Cardiac muscle cell (in vitro differentiated cells and primary cell): ENCODE measurements around the gene RILPL1. TPM values are rescaled to one million over a fixed set of nuclear protein-coding genes. Genes with fewer than 3 reads are reported as not detected.
A peak's percentile ranks its signal among the peaks of the same experiment; 100 is the strongest.
"Not testable (repeated sequence)": the region's sequence is repeated elsewhere in the genome, so short reads cannot be mapped to it uniquely, and the experiment has no call there.

Experiments
- DNase-seq, 2 donors: peaks; one replicate each; pipeline versions ENCODE4 v3.0.0 to v3.0.0-alpha.2; 2010 to 2017; ENCODE audit warnings: low read depth in 1 of 2, low spot score in 1 of 2
- H3K27ac ChIP-seq: fragments of 200-600 bp; sonication (generic); 2 replicates; pipeline ENCODE4 v1.5.1; 2016
- H3K27me3 ChIP-seq: fragments of 200-600 bp; sonication (generic); 2 replicates; pipeline ENCODE4 v1.6.0; 2016; ENCODE audit warnings: control low read depth
- H3K36me3 ChIP-seq: fragments of 200-600 bp; sonication (generic); 2 replicates; pipeline ENCODE4 v1.5.1; 2016; ENCODE audit warnings: control low read depth
- H3K4me1 ChIP-seq: fragments of 200-600 bp; sonication (generic); 2 replicates; pipeline ENCODE4 v1.8.1; 2017; ENCODE audit warnings: low read depth, mild to moderate bottlenecking, mixed run types
- H3K4me3 ChIP-seq: fragments of 200-600 bp; sonication (generic); 2 replicates; pipeline ENCODE4 v1.5.1; 2016; ENCODE audit warnings: mild to moderate bottlenecking
- H3K9me3 ChIP-seq: fragments of 200-600 bp; sonication (generic); 2 replicates; pipeline ENCODE4 v1.5.1; 2017; ENCODE audit warnings: low read depth, mild to moderate bottlenecking, control low read depth
- polyA plus RNA-seq: library from polyadenylated mRNA; unstranded; fragments of >200 nt; fragmentation: Nextera tagmentation; extraction: Ambion mirVana; gene quantifications from 2 replicates; pipeline ENCODE4 v1.2.1, GENCODE V29; 2016
- total RNA-seq: library from RNA; depleted of rRNA; stranded (reverse); fragments of >200 nt; gene quantifications from 2 replicates; pipeline ENCODE4 v1.2.3, GENCODE V29; 2016
- TF ChIP-seq, protein P1 (sequence below): IDR thresholded peaks from 2 replicates; pipeline ENCODE4 v1.5.1; 2012; ENCODE audit warnings: low read depth, mild to moderate bottlenecking, low read length

The RILPL1 gene
- total and polyA plus RNA-seq, 2 experiments from 2014 or later: 57.8 to 68.4 TPM

DNA sequence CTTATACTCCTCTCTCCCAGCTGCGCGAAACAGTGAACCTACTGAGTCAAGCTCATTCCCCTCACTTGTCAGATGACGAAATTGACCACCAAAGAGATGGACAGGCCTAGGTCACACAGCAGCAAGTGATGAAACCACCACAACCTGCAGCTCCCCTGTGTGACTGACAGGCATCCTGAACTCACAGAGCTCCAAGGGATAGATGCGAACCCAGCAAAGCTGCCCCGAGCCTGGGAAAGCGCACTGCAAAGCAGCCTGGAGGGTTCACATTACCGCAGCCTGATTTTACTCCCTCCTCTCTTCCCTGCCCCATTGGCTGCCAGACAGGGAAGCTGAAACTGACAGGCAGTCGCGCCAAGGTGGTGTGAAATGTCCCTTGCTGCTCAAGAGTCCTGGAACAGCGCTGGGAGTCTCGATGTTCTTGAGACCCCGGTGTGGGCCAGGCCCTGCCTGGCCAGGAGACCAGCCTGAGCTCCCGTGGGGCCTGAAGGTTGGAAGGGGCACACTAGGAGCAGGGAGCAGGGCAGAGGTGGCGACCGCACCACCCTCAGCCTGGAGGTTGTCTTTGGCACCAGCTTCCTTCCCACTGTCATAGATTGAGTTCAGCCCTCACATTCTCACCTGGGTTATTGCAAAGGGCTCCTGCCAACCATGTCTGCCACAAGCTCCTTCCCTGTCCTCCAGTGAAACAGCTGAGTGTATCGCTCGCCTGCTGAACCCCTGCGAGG, 39.2 kb downstream of the RILPL1 start:
- H3K27me3 ChIP-seq: no peaks in the 10 kb centered on the region
- H3K27ac ChIP-seq: peak overlapping the region; percentile 60
- no peaks in the 10 kb centered on the region for H3K9me3 ChIP-seq
- TF ChIP-seq, protein P1, sequence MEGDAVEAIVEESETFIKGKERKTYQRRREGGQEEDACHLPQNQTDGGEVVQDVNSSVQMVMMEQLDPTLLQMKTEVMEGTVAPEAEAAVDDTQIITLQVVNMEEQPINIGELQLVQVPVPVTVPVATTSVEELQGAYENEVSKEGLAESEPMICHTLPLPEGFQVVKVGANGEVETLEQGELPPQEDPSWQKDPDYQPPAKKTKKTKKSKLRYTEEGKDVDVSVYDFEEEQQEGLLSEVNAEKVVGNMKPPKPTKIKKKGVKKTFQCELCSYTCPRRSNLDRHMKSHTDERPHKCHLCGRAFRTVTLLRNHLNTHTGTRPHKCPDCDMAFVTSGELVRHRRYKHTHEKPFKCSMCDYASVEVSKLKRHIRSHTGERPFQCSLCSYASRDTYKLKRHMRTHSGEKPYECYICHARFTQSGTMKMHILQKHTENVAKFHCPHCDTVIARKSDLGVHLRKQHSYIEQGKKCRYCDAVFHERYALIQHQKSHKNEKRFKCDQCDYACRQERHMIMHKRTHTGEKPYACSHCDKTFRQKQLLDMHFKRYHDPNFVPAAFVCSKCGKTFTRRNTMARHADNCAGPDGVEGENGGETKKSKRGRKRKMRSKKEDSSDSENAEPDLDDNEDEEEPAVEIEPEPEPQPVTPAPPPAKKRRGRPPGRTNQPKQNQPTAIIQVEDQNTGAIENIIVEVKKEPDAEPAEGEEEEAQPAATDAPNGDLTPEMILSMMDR: no peak
- H3K4me3 ChIP-seq: no peak overlapping the region
- H3K36me3 ChIP-seq: peaks cover 23% of the 10 kb centered on the region
- no peaks in the 10 kb centered on the region for H3K4me1 ChIP-seq
- DNase-seq: no peak

DNA sequence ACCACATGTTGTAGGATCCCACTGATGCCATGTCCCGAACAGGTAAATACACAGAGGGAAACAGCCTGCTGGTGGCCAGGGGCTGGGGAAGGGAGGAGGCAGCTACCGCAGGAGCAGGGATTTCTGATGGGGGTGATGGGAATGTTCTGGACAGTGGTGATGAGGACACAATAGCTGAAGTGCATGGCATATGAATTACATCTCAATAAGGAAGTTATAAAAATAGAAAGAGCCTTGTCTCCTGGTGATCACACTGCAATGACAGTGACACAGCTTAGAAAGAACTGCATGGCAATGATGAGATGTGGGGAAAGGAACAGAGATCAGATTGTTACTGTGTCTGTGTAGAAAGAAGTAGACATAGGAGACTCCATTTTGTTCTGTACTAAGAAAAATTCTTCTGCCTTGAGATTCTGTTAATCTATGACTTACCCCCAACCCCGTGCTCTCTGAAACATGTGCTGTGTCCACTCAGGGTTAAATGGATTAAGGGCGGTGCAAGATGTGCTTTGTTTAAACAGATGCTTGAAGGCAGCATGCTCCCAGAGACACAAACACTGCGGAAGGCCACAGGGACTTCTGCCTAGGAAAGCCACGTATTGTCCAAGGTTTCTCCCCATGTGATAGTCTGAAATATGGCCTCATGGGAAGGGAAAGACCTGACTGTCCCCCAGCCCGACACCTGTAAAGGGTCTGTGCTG, 41.0 kb downstream of the RILPL1 start:
- not testable (repeated sequence) for H3K27me3 ChIP-seq, DNase-seq, H3K9me3 ChIP-seq, H3K4me1 ChIP-seq, H3K27ac ChIP-seq, H3K4me3 ChIP-seq
- peaks cover 12% of the 10 kb centered on the region for H3K36me3 ChIP-seq

DNA sequence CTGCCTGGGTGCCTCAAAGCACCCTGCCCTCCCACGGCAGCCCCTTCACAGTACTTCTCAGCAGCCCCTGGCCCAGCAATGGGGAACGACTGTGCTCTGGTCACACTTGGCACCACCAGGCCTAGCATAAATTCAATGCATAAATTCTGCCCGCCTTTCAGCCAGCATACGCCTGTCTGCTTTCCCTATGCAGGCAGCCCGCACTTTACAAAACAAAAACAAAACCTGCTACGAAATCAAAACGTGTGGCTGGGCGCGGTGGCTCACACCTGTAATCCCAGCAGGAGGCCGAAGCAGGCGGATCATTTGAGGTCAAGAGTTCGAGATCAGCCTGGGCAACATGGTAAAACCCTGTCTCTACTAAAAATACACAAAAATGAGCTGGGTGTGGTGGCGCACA, 42.0 kb downstream of the RILPL1 start:
- TF ChIP-seq, protein P1: no peak

DNA sequence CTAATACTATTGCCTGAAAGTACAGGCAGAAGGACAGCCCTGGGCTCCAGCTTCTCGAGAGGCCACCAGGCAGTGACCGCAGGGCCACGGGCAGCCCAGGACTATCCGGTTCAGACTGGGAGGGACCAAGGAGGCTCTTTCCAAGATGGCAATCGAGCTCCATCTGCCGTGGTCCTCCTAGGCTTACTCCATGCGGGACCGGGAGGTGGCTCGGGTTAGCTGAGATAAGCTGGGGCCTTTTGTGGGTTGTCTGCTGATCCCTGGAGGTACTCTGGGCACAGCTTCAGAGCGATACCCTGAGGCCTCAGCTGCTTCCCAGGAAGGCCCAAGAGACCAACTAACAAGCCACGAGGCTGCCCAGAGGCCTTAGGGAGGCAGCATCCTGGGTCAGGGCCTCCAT, 42.5 kb downstream of the RILPL1 start:
- Histone ChIP-seq H3K27ac (no peak overlapping the region), H3K27me3 (no peaks in the 10 kb centered on the region), H3K4me3 (no peak overlapping the region), H3K4me1 (no peaks in the 10 kb centered on the region), H3K36me3 (no peaks in the 10 kb centered on the region), H3K9me3 (no peaks in the 10 kb centered on the region)
- DNase-seq: no peak
- TF ChIP-seq, protein P1: no peak

More for the DNA sequence above, 42.0 kb downstream of the RILPL1 start:
- H3K36me3 ChIP-seq: peaks cover 3% of the 10 kb centered on the region
- H3K4me3 ChIP-seq: no peak overlapping the region
- H3K9me3 ChIP-seq: no peaks in the 10 kb centered on the region
- no peaks in the 10 kb centered on the region for H3K4me1 ChIP-seq
- H3K27ac ChIP-seq: no peak overlapping the region
- DNase-seq: no peak
- H3K27me3 ChIP-seq: no peaks in the 10 kb centered on the region

DNA sequence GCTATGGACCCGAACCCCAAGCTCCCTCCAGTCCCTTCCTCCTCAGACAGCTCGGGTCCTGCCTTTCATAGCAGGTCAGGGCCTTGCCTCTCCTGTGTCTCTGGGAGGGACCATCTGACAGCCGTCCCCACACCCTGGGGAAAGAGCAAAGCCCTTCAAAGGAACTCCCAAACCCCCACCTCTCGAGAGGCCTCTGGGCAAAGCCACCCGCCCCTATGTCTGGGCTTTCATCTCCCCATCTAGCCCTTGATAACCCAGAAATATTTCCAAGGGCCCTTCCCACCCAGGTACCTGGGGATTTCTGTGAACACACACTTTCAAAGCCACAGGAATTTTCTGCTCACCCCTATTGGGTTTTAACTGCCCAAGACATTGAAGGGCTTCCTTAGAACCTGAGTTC, 43.4 kb downstream of the RILPL1 start:
- no peaks in the 10 kb centered on the region for H3K9me3 ChIP-seq
- no peaks in the 10 kb centered on the region for H3K27me3 ChIP-seq
- H3K4me3 ChIP-seq: no peak overlapping the region
- peak overlapping the region; percentile 62 for H3K27ac ChIP-seq
- H3K4me1 ChIP-seq: no peaks in the 10 kb centered on the region
- TF ChIP-seq, protein P1: no peak
- peaks cover under 1% of the 10 kb centered on the region for H3K36me3 ChIP-seq
- no peak for DNase-seq

DNA sequence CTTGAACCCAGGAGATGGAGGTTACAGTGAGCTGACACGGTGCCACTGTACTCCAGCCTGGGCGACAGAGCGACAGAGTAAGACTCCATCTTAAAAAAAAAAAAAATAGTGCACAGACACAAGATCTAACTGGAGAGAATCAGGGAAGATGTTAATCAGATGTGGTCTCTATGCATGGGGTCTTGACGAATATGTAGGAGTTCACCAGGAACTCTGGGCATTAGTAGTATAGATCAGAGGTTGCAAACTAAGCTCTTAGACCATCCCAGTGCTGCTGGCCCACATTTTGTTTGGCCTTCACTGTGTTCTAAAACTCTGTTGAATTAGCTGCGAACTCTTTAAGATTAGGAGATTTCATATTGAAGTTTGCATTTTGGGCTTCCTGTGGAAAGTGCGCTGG, 43.9 kb downstream of the RILPL1 start:
- Histone ChIP-seq H3K4me3 (no peak overlapping the region), H3K27ac (peak overlapping the region; percentile 62), H3K9me3 (no peaks in the 10 kb centered on the region), H3K36me3 (peaks cover 5% of the 10 kb centered on the region), H3K4me1 (no peaks in the 10 kb centered on the region), H3K27me3 (no peaks in the 10 kb centered on the region)
- TF ChIP-seq, protein P1: no peak
- no peak for DNase-seq
